NCI-H446 treated with DMSO at 0.1 percent for 48 hours (cell line): ENCODE data around the gene KRTAP21-3.
A peak's percentile ranks its signal among the peaks of the same experiment; 100 is the strongest.
"Not testable (repeated sequence)": the region's sequence is repeated elsewhere in the genome, so short reads cannot be mapped to it uniquely, and the experiment has no call there.

ENCODE experiments used
- DNase-seq: peaks from one replicate; lab custom pipeline; 2025; lab: John Stamatoyannopoulos, UW

The KRTAP21-3 gene

GRCh38 chr21:30718239-30718909 is at the start of gene KRTAP21-3:
Gene KRTAP21-3, minus strand, starts transcription at chr21:30718777. Its CDS starts 18 bp downstream, at chr21:30718759.
- no peak for DNase-seq

- DNase-seq: no peak
Measured at GRCh38 chr21:30760776-30761175, 42.2 kb upstream of the KRTAP21-3 start.

GRCh38 chr21:30758306-30758705 is 39.7 kb upstream of the KRTAP21-3 start:
- DNase-seq: no peak

GRCh38 chr21:30755328-30755727 is 36.8 kb upstream of the KRTAP21-3 start, which contains the start of gene KRTAP21-1:
Gene KRTAP21-1, minus strand, starts transcription at chr21:30755428. Its CDS starts 50 bp downstream, at chr21:30755378.
- not testable (repeated sequence) for DNase-seq

- no peak for DNase-seq
Measured at GRCh38 chr21:30747159-30747558, 28.6 kb upstream of the KRTAP21-3 start, which contains the start of gene KRTAP21-2. Gene KRTAP21-2, minus strand, starts transcription at chr21:30747259. Its CDS starts 57 bp downstream, at chr21:30747202.

GRCh38 chr21:30740462-30740861 is 21.9 kb upstream of the KRTAP21-3 start:
- no peak for DNase-seq

- peak; percentile 2 for DNase-seq
Measured at GRCh38 chr21:30733026-30733425, 14.4 kb upstream of the KRTAP21-3 start.

GRCh38 chr21:30726726-30727125 is 8.1 kb upstream of the KRTAP21-3 start:
- no peak for DNase-seq

GRCh38 chr21:30719401-30719800 is 824 bp upstream of the KRTAP21-3 start:
- DNase-seq: no peak

- no peak for DNase-seq
Measured at GRCh38 chr21:30717105-30717504, 1.5 kb downstream of the KRTAP21-3 start.

- no peak for DNase-seq
Measured at GRCh38 chr21:30714946-30715345, 3.6 kb downstream of the KRTAP21-3 start.

- DNase-seq: no peak
Measured at GRCh38 chr21:30714456-30714855, 4.1 kb downstream of the KRTAP21-3 start.

GRCh38 chr21:30713766-30714165 is 4.8 kb downstream of the KRTAP21-3 start:
- DNase-seq: no peak

- DNase-seq: no peak
Measured at GRCh38 chr21:30710499-30710898, 8.1 kb downstream of the KRTAP21-3 start.

- no peak for DNase-seq
Measured at GRCh38 chr21:30707409-30707808, 11.2 kb downstream of the KRTAP21-3 start.

- no peak for DNase-seq
Measured at GRCh38 chr21:30695956-30696355, 22.6 kb downstream of the KRTAP21-3 start.

- no peak for DNase-seq
Measured at GRCh38 chr21:30689822-30690221, 28.8 kb downstream of the KRTAP21-3 start.

GRCh38 chr21:30684506-30684905 is 34.1 kb downstream of the KRTAP21-3 start:
- no peak for DNase-seq

- DNase-seq: no peak
Measured at GRCh38 chr21:30680586-30680985, 38.0 kb downstream of the KRTAP21-3 start.

GRCh38 chr21:30676737-30677136 is 41.8 kb downstream of the KRTAP21-3 start:
- no peak for DNase-seq

GRCh38 chr21:30674312-30674711 is 44.3 kb downstream of the KRTAP21-3 start:
- no peak for DNase-seq

- DNase-seq: no peak
Measured at GRCh38 chr21:30672985-30673650, 45.5 kb downstream of the KRTAP21-3 start.

GRCh38 chr21:30668776-30669175 is 49.8 kb downstream of the KRTAP21-3 start:
- no peak for DNase-seq
